Measurements from ENCODE around the gene IDH3B.
"Not testable (repeated sequence)": the region's sequence is repeated elsewhere in the genome, so short reads cannot be mapped to it uniquely, and the experiment has no call there.

Gene IDH3B

GRCh38 chr20:2663887-2664719 lies at the start of gene IDH3B:
TSS of gene IDH3B (minus strand) at chr20:2664216. CDS start at chr20:2664188, 28 bp downstream.
- DNase-seq = peak; percentile 95

- no peak for DNase-seq
Observed at GRCh38 chr20:2713285-2713684, 49.3 kb upstream of the IDH3B start.

GRCh38 chr20:2709205-2709981 lies 45.4 kb upstream of the IDH3B start:
- DNase-seq = no peak

GRCh38 chr20:2708665-2709064 lies 44.6 kb upstream of the IDH3B start:
- DNase-seq = no peak

GRCh38 chr20:2708073-2708415 lies 44.0 kb upstream of the IDH3B start:
- DNase-seq = no peak

- DNase-seq = no peak
Observed at GRCh38 chr20:2707353-2708072, 43.5 kb upstream of the IDH3B start.

- no peak for DNase-seq
Observed at GRCh38 chr20:2706688-2707352, 42.8 kb upstream of the IDH3B start.

GRCh38 chr20:2705931-2706645 lies 42.1 kb upstream of the IDH3B start:
- DNase-seq = no peak

GRCh38 chr20:2703716-2704475 lies 39.9 kb upstream of the IDH3B start:
- no peak for DNase-seq

- no peak for DNase-seq
Observed at GRCh38 chr20:2701671-2702081, 37.7 kb upstream of the IDH3B start.

GRCh38 chr20:2700913-2701620 lies 37.1 kb upstream of the IDH3B start:
- DNase-seq = no peak

- DNase-seq = no peak
Observed at GRCh38 chr20:2699775-2700413, 35.9 kb upstream of the IDH3B start.

GRCh38 chr20:2698912-2699311 lies 34.9 kb upstream of the IDH3B start:
- DNase-seq = no peak

- DNase-seq = no peak
Observed at GRCh38 chr20:2698186-2698817, 34.3 kb upstream of the IDH3B start.

- DNase-seq = no peak
Observed at GRCh38 chr20:2697768-2698167, 33.8 kb upstream of the IDH3B start.

GRCh38 chr20:2696646-2697045 lies 32.6 kb upstream of the IDH3B start:
- no peak for DNase-seq

- not testable (repeated sequence) for DNase-seq
Observed at GRCh38 chr20:2695984-2696525, 32.0 kb upstream of the IDH3B start.

GRCh38 chr20:2695206-2695983 lies 31.4 kb upstream of the IDH3B start:
- no peak for DNase-seq

- DNase-seq = no peak
Observed at GRCh38 chr20:2694519-2694918, 30.5 kb upstream of the IDH3B start.
